GM23338 (cell line): ENCODE measurements around the gene BEND6. TPM values are rescaled to one million over a fixed set of nuclear protein-coding genes. Genes with fewer than 3 reads are reported as not detected.

Source experiments
- ATAC-seq: fragments of 200-7000 bp; cut with Tn5 transposase; 3 replicates; pipeline ENCODE4 v1.9.1; 2020
- DNase-seq: peaks from one replicate; pipeline ENCODE4 v3.0.0-alpha.2; 2015; ENCODE audit warnings: low spot score
- H2AFZ ChIP-seq: fragments of 200-600 bp; sonication (generic); 2 replicates; pipeline ENCODE4 v1.8.0; 2016; ENCODE audit warnings: antibody characterized with exemption, mild to moderate bottlenecking, moderate library complexity
- H3F3A ChIP-seq: fragments of 200-600 bp; sonication (generic); replicated peaks from 2 replicates; pipeline ENCODE4 v1.8.0; 2017; ENCODE audit warnings: antibody characterized with exemption, mixed run types, low read depth
- H3K27ac ChIP-seq: fragments of 200-600 bp; sonication (generic); 2 replicates; pipeline ENCODE4 v1.6.1; 2016; ENCODE audit warnings: low read depth
- H3K27me3 ChIP-seq: fragments of 200-600 bp; sonication (generic); 2 replicates; pipeline ENCODE4 v1.8.0; 2016; ENCODE audit warnings: mild to moderate bottlenecking, mixed run types, moderate library complexity; ENCODE audit not compliant: insufficient read depth
- H3K36me3 ChIP-seq: fragments of 200-600 bp; sonication (generic); 2 replicates; pipeline ENCODE4 v1.8.0; 2016; ENCODE audit warnings: mild to moderate bottlenecking; ENCODE audit not compliant: insufficient read depth
- H3K4me1 ChIP-seq: fragments of 200-600 bp; sonication (generic); 2 replicates; pipeline ENCODE4 v1.8.0; 2016; ENCODE audit warnings: mild to moderate bottlenecking, moderate library complexity; ENCODE audit not compliant: insufficient read depth
- H3K4me2 ChIP-seq: fragments of 200-600 bp; sonication (generic); 2 replicates; pipeline ENCODE4 v1.7.1; 2017; ENCODE audit warnings: mixed run types
- H3K4me3 ChIP-seq: fragments of 200-600 bp; sonication (generic); 2 replicates; pipeline ENCODE4 v1.6.1; 2016; ENCODE audit warnings: mixed run types
- H3K79me2 ChIP-seq: fragments of 200-600 bp; sonication (generic); replicated peaks from 2 replicates; pipeline ENCODE4 v1.8.0; 2017; ENCODE audit warnings: mild to moderate bottlenecking; ENCODE audit not compliant: insufficient read depth
- H3K9me2 ChIP-seq: fragments of 200-600 bp; sonication (generic); 2 replicates; pipeline ENCODE4 v1.8.0; 2017; ENCODE audit not compliant: insufficient read depth
- H4K20me1 ChIP-seq: fragments of 200-600 bp; sonication (generic); replicated peaks from 2 replicates; pipeline ENCODE4 v1.8.0; 2017; ENCODE audit warnings: mild to moderate bottlenecking; ENCODE audit not compliant: insufficient read depth
- H3K27ac Mint-ChIP-seq: 2 replicates; pipeline ENCODE4 v1.8.0; 2020; ENCODE audit warnings: inconsistent platforms, mild to moderate bottlenecking, moderate library complexity, mixed read lengths
- H3K27me3 Mint-ChIP-seq: 3 replicates; pipeline ENCODE4 v1.8.0; 2022; ENCODE audit warnings: low read depth, mild to moderate bottlenecking, moderate library complexity, mixed read lengths, inconsistent platforms; ENCODE audit not compliant: insufficient read depth, poor library complexity
- H3K36me3 Mint-ChIP-seq: 3 replicates; pipeline ENCODE4 v1.8.0; 2021; ENCODE audit warnings: low read depth, mild to moderate bottlenecking, inconsistent platforms, moderate library complexity, mixed read lengths
- H3K4me1 Mint-ChIP-seq: 3 replicates; pipeline ENCODE4 v1.8.0; 2020; ENCODE audit warnings: mild to moderate bottlenecking, inconsistent platforms, mixed read lengths
- H3K4me3 Mint-ChIP-seq: 3 replicates; pipeline ENCODE4 v1.8.0; 2021; ENCODE audit warnings: moderate library complexity, mild to moderate bottlenecking, inconsistent platforms, mixed read lengths
- H3K9me3 Mint-ChIP-seq: 3 replicates; pipeline ENCODE4 v1.8.0; 2020; ENCODE audit warnings: moderate library complexity, mild to moderate bottlenecking, inconsistent platforms, mixed read lengths
- CREB1 ChIP-seq: fragments of 250-450 bp; sonication (Bioruptor Pico); IDR thresholded peaks from 2 replicates; pipeline ENCODE4 v1.5.0; 2020; ENCODE audit warnings: low read depth, mild to moderate bottlenecking, moderate library complexity
- CTCF ChIP-seq, 2 experiments: fragments of 200-600 bp in 1 of 2; sonication (generic) in 1 of 2; conservative IDR thresholded peaks; 2 replicates each; pipeline versions ENCODE4 v1.5.1 to v1.6.1; 2016 to 2017; ENCODE audit warnings: antibody characterized with exemption in 2 of 2, low read depth in 2 of 2, mild to moderate bottlenecking in 2 of 2, moderate library complexity in 1 of 2
- EZH2 ChIP-seq: fragments of 200-600 bp; sonication (generic); IDR thresholded peaks from one replicate; pipeline ENCODE4 v1.8.0; 2017; ENCODE audit warnings: antibody characterized with exemption, mild to moderate bottlenecking, low read depth; ENCODE audit not compliant: unreplicated experiment
- NANOG ChIP-seq: IDR thresholded peaks from 2 replicates; pipeline ENCODE4 v1.6.1; 2016; ENCODE audit warnings: antibody characterized with exemption, borderline replicate concordance
- REST ChIP-seq: IDR thresholded peaks from one replicate; pipeline ENCODE4 v1.6.1; 2018; ENCODE audit warnings: antibody characterized with exemption; ENCODE audit not compliant: unreplicated experiment
- STAT1 ChIP-seq: IDR thresholded peaks from one replicate; pipeline ENCODE4 v1.6.1; 2016; ENCODE audit warnings: antibody characterized with exemption; ENCODE audit not compliant: unreplicated experiment
- ZNF331 ChIP-seq: fragments of 250-450 bp; sonication (Bioruptor Pico); IDR thresholded peaks from 2 replicates; pipeline ENCODE4 v1.5.0; 2020; ENCODE audit warnings: low read depth, mild to moderate bottlenecking, moderate library complexity
- ZNF462 ChIP-seq: fragments of 250-450 bp; sonication (Bioruptor Pico); IDR thresholded peaks from 2 replicates; pipeline ENCODE4 v1.5.0; 2020; ENCODE audit warnings: mild to moderate bottlenecking, moderate library complexity
- polyA plus RNA-seq: library from polyadenylated mRNA; unstranded; fragments of >200 nt; fragmentation: Nextera tagmentation; extraction: Ambion mirVana; gene quantifications from 2 replicates; pipeline ENCODE4 v1.2.1, GENCODE V29; 2016
- total RNA-seq: library from RNA; depleted of rRNA; stranded (reverse); fragments of >200 nt; shearing (Covaris generic); gene quantifications from 2 replicates; pipeline ENCODE4 v1.2.3, GENCODE V29; 2014

The BEND6 gene
- total and polyA plus RNA-seq, 2 experiments from 2014 or later = 6.0 to 6.7 TPM

GRCh38 chr6:56930846-56931245, 24.1 kb upstream of the BEND6 start (continued):
- no peak for TF ChIP-seq ZNF462 (CRISPR knock-in tag)

GRCh38 chr6:56932910-56933477, 21.9 kb upstream of the BEND6 start:
- Mint-ChIP-seq H3K4me3 (no peak overlapping the region), H3K9me3 (no peaks in the 10 kb centered on the region), H3K27ac (no peak overlapping the region), H3K27me3 (peaks cover 4% of the 10 kb centered on the region), H3K4me1 (peaks cover 9% of the 10 kb centered on the region; the same call in 2 of the 3 replicates), H3K36me3 (no peaks in the 10 kb centered on the region)
- TF ChIP-seq ZNF331 (CRISPR knock-in tag) = no peak
- TF ChIP-seq STAT1 = no peak
- TF ChIP-seq REST = no peak
- no peak for TF ChIP-seq EZH2
- TF ChIP-seq CTCF (conservative IDR thresholded peaks at IDR 0.05; ENCODE audit: low read depth in 2 of 2) = no peak
- TF ChIP-seq NANOG = no peak
- TF ChIP-seq CREB1 (CRISPR knock-in tag) = no peak
- Histone ChIP-seq H3K36me3 (no peaks in the 10 kb centered on the region), H3K79me2 (no peaks in the 10 kb centered on the region), H3K4me1 (0 out of 2 replicates have a peak, but pooled peaks cover 2% of the 10 kb centered on the region), H4K20me1 (no peaks in the 10 kb centered on the region; the same call in none of the 2 replicates), H3F3A (no peaks in the 10 kb centered on the region), H3K9me2 (no peaks in the 10 kb centered on the region), H3K4me3 (no peak overlapping the region), H3K27ac (no peak overlapping the region), H3K4me2 (no peak overlapping the region), H2AFZ (no peak overlapping the region), H3K27me3 (no peaks in the 10 kb centered on the region)
- ATAC-seq (no peak), DNase-seq (no peak)
